Activated B cell treated with CpG ODN at 0.5 μM for 24 hours (primary cell): Measurements from ENCODE around the gene PPFIBP1. TPM values are rescaled to one million over a fixed set of nuclear protein-coding genes. Genes with fewer than 3 reads are reported as not detected.

Source experiments
- ATAC-seq: fragments of 200-7000 bp; cut with Tn5 transposase; one replicate; pipeline ENCODE4 v1.10.0; 2021; ENCODE audit warnings: low read depth, mild to moderate bottlenecking, moderate library complexity
- CTCF ChIA-PET: fragments of 350-600 bp; sonication (Branson Sonifier 250); formaldehyde crosslinking; loops from one replicate; lab custom pipeline; 2021; ENCODE audit warnings: antibody characterized with exemption; lab: Charles Lee
- POLR2A ChIA-PET: fragments of 350-600 bp; sonication (Branson Sonifier 250); formaldehyde crosslinking; loops from one replicate; lab custom pipeline; 2021; ENCODE audit warnings: antibody characterized with exemption; lab: Charles Lee
- DNase-seq: peaks from one replicate; pipeline ENCODE4 v3.0.0; 2022
- H3K27ac Mint-ChIP-seq: one replicate; pipeline ENCODE4 v1.8.0; 2020; ENCODE audit warnings: mixed read lengths
- H3K27me3 Mint-ChIP-seq: one replicate; pipeline ENCODE4 v1.8.0; 2021; ENCODE audit warnings: mixed read lengths
- H3K36me3 Mint-ChIP-seq: one replicate; pipeline ENCODE4 v1.8.0; 2021; ENCODE audit warnings: low read depth, mixed read lengths
- H3K4me1 Mint-ChIP-seq: one replicate; pipeline ENCODE4 v1.8.0; 2021; ENCODE audit warnings: mixed read lengths
- H3K4me3 Mint-ChIP-seq: one replicate; pipeline ENCODE4 v1.8.0; 2020; ENCODE audit warnings: mild to moderate bottlenecking, mixed read lengths
- H3K9me3 Mint-ChIP-seq: one replicate; pipeline ENCODE4 v1.8.0; 2020; ENCODE audit warnings: mixed read lengths
- intact Hi-C: fragments of 100-400 bp; cut with micrococcal nuclease; formaldehyde crosslinking; loops from one replicate; pipeline ENCODE4 v1.15.1; 2024
- total RNA-seq: library from RNA; stranded (reverse); gene quantifications from 2 replicates; pipeline ENCODE4 v1.2.3, GENCODE V29; 2022
- TF ChIP-seq, protein P1 (sequence below): fragments of 200-600 bp; IDR thresholded peaks from one replicate; pipeline ENCODE4 v1.8.0; 2022; ENCODE audit warnings: antibody characterized with exemption, mild to moderate bottlenecking

PPFIBP1 gene
- total RNA-seq, 1 donor from 2014 or later, result 8.1 TPM

GRCh38 chr12:27711967-27712366, 188.0 kb downstream of the PPFIBP1 start:
- Mint-ChIP-seq H3K4me3 (peak overlapping the region; percentile 99), H3K36me3 (peaks cover 42% of the 10 kb centered on the region), H3K27ac (no peak overlapping the region), H3K27me3 (no peaks in the 10 kb centered on the region), H3K4me1 (peaks cover 29% of the 10 kb centered on the region), H3K9me3 (no peaks in the 10 kb centered on the region)
- DNase-seq (no peak), ATAC-seq (no peak)
- CTCF ChIA-PET, result no interaction called here
- POLR2A ChIA-PET, result interaction anchor here (3.4 kb wide), 1 partner anchor 68 kb away, joined by 26 read pairs; the partner anchor contains the start of genes KLHL42 and MANSC4
- TF ChIP-seq, protein P1, sequence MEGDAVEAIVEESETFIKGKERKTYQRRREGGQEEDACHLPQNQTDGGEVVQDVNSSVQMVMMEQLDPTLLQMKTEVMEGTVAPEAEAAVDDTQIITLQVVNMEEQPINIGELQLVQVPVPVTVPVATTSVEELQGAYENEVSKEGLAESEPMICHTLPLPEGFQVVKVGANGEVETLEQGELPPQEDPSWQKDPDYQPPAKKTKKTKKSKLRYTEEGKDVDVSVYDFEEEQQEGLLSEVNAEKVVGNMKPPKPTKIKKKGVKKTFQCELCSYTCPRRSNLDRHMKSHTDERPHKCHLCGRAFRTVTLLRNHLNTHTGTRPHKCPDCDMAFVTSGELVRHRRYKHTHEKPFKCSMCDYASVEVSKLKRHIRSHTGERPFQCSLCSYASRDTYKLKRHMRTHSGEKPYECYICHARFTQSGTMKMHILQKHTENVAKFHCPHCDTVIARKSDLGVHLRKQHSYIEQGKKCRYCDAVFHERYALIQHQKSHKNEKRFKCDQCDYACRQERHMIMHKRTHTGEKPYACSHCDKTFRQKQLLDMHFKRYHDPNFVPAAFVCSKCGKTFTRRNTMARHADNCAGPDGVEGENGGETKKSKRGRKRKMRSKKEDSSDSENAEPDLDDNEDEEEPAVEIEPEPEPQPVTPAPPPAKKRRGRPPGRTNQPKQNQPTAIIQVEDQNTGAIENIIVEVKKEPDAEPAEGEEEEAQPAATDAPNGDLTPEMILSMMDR, result no peak
- intact Hi-C loops, result loop anchor here (2.0 to 5.0 kb wide), 5 partner anchors 109 to 1669 kb away; partner anchors contain the start of genes ERGIC2, PPFIBP1, STK38L and TM7SF3

DNA sequence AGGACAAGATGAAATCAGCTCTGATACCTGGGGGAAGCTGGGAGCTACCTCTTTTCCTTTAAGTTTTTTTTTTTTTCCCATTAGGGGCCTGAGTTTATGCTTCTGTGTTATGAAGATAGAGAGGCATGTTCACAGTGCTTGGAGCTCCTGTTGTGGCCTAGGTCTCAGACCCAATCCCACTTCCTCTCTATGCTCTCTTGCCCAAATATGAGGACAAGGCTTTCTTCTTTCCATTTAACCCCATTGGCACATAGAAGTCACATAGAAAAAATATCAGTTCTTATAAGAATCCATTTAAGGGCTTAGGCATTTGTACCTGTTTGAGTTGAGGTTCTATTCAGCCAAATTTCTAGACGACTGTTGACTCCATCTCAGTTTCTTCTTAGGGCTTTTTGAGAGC, 199.2 kb downstream of the PPFIBP1 start:
- ChIA-PET CTCF (no interaction called here), POLR2A (no interaction called here)
- Mint-ChIP-seq H3K4me3 (no peak overlapping the region), H3K27ac (no peak overlapping the region), H3K27me3 (no peaks in the 10 kb centered on the region), H3K36me3 (peaks cover 58% of the 10 kb centered on the region), H3K4me1 (no peaks in the 10 kb centered on the region), H3K9me3 (no peaks in the 10 kb centered on the region)
- intact Hi-C loops, result no loop called here
- ATAC-seq, result no peak
- TF ChIP-seq, protein P1, result no peak
- DNase-seq, result no peak

DNA sequence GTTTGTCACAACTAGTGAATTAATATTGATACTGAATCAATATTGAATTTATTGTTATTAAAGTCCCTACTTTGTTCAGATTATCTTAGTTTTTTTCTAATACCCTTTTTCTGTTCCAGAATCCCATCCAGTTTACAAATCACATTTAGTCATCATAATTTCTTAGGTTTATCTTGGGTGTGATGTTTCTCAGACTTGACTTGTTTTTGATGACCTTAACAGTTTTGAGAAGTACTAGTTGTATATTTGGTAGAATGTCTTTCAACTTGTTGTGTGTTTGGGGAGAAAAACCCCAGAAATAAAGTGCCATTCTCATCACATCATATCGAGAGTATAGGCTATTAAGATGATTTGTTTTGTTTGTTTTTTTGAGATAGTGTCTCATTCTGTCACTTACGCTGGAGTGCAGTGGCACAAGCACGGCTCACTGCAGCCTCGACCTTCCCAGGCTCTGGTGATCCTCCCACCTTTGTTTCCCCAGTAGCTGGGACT, 206.1 kb downstream of the PPFIBP1 start:
- H3K36me3 Mint-ChIP-seq, result peaks cover 63% of the 10 kb centered on the region

GRCh38 chr12:27732281-27732680, 208.3 kb downstream of the PPFIBP1 start:
- Mint-ChIP-seq H3K27me3 (no peaks in the 10 kb centered on the region), H3K4me3 (no peak overlapping the region), H3K27ac (no peak overlapping the region), H3K36me3 (peaks cover 59% of the 10 kb centered on the region), H3K4me1 (no peaks in the 10 kb centered on the region), H3K9me3 (no peaks in the 10 kb centered on the region)
- ChIA-PET POLR2A (no interaction called here), CTCF (interaction anchor here (3.2 kb wide), 1 partner anchor 209 kb away, joined by 23 read pairs; no protein-coding TSS in a partner anchor)
- intact Hi-C loops, result loop anchor here (5.0 kb wide), 1 partner anchor 50 kb away; the partner anchor contains the start of genes KLHL42 and MANSC4
- TF ChIP-seq, protein P1, result no peak
- ATAC-seq (no peak), DNase-seq (no peak)

More for the DNA sequence above, 206.1 kb downstream of the PPFIBP1 start:
- no peaks in the 10 kb centered on the region for H3K9me3 Mint-ChIP-seq
- TF ChIP-seq, protein P1, result no peak
- ChIA-PET CTCF (no interaction called here), POLR2A (no interaction called here)
- H3K4me3 Mint-ChIP-seq, result no peak overlapping the region
- no peaks in the 10 kb centered on the region for H3K4me1 Mint-ChIP-seq
- no peak overlapping the region for H3K27ac Mint-ChIP-seq
- ATAC-seq (no peak), DNase-seq (no peak)
- H3K27me3 Mint-ChIP-seq, result no peaks in the 10 kb centered on the region
- intact Hi-C loops, result loop anchor here (5.0 kb wide), 1 partner anchor 52 kb away; the partner anchor contains the start of genes KLHL42 and MANSC4

- ChIA-PET CTCF (interaction anchor here (0.8 to 3.2 kb wide), 5 partner anchors 9 to 209 kb away, joined by 3 to 23 read pairs (median 6); no protein-coding TSS in a partner anchor), POLR2A (no interaction called here)
- intact Hi-C loops, result loop anchor here (1.0 to 5.0 kb wide), 3 partner anchors 49 to 207 kb away; partner anchors contain the start of genes KLHL42 and MANSC4
- TF ChIP-seq, protein P1, result no peak
- DNase-seq (no peak), ATAC-seq (peak; percentile 61)
- Mint-ChIP-seq H3K9me3 (no peaks in the 10 kb centered on the region), H3K4me1 (no peaks in the 10 kb centered on the region), H3K27me3 (no peaks in the 10 kb centered on the region), H3K36me3 (peaks cover 64% of the 10 kb centered on the region), H3K4me3 (no peak overlapping the region), H3K27ac (no peak overlapping the region)
Measured at GRCh38 chr12:27733052-27733656, 209.1 kb downstream of the PPFIBP1 start.
